ENCODE results near the gene UNC5A.

UNC5A gene

DNA sequence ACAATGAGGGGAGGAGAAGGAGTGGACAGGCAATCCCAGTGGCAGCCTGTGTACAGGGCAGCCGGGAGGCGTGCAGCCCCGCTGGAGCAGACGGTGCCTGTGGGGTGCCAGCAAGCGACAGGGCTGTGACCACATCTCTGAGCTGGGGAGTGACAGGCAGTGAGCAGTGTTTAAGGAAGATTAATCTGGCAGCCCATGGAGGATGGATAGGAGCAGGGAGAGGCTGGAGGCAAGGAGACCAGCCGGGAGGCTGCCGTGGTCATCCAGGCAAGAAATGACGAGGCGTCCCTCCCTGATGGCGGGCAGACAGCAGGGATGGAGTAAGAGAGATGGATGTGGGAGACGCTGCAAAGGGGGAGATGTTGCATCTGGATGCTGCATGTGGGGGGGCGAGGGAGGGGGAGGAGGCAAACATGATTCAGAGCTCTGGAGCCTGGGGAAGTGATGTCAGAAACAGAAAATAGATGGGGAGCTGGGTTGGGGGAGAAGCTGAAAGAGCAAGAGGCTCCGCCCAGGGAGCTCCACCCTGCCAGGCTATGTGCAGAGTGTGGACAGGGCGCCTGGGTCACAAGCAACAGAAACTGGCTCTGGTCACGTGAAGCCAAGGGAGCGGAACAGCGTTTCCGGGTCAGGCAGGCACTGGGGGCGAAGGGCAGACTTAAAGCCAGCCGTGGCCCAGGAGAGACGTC is 12.6 kb downstream of the UNC5A start:
- Histone ChIP-seq H3K27me3 (replicated peaks; ENCODE audit: control insufficient read depth, insufficient read depth, low read length) (no peaks in the 10 kb centered on the region; the same call in 1 of the 2 replicates), H3K4me3 (replicated peaks; ENCODE audit: low read depth, low read length) (no peak overlapping the region), H3K36me3 (ENCODE audit: control insufficient read depth, insufficient read depth, low read length) (no peaks in the 10 kb centered on the region)
- no peak for DNase-seq (ENCODE audit: extremely low read depth, insufficient read length)
- TF ChIP-seq, protein P1, sequence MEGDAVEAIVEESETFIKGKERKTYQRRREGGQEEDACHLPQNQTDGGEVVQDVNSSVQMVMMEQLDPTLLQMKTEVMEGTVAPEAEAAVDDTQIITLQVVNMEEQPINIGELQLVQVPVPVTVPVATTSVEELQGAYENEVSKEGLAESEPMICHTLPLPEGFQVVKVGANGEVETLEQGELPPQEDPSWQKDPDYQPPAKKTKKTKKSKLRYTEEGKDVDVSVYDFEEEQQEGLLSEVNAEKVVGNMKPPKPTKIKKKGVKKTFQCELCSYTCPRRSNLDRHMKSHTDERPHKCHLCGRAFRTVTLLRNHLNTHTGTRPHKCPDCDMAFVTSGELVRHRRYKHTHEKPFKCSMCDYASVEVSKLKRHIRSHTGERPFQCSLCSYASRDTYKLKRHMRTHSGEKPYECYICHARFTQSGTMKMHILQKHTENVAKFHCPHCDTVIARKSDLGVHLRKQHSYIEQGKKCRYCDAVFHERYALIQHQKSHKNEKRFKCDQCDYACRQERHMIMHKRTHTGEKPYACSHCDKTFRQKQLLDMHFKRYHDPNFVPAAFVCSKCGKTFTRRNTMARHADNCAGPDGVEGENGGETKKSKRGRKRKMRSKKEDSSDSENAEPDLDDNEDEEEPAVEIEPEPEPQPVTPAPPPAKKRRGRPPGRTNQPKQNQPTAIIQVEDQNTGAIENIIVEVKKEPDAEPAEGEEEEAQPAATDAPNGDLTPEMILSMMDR (IDR thresholded peaks at IDR 0.05; ENCODE audit: insufficient read depth, low read length, poor library complexity, severe bottlenecking): no peak

- H3K27me3 ChIP-seq (replicated peaks; ENCODE audit: control insufficient read depth, insufficient read depth, low read length): no peaks in the 10 kb centered on the region; the same call in 1 of the 2 replicates
- DNase-seq (ENCODE audit: extremely low read depth, insufficient read length): no peak
- no peaks in the 10 kb centered on the region for H3K36me3 ChIP-seq (ENCODE audit: control insufficient read depth, insufficient read depth, low read length)
- TF ChIP-seq, protein P1 (IDR thresholded peaks at IDR 0.05; ENCODE audit: insufficient read depth, low read length, poor library complexity, severe bottlenecking): no peak
- H3K4me3 ChIP-seq (replicated peaks; ENCODE audit: low read depth, low read length): no peak overlapping the region
Measured at GRCh38 chr5:176823869-176824412, 13.6 kb downstream of the UNC5A start.

GRCh38 chr5:176824604-176825003 is 14.2 kb downstream of the UNC5A start:
- TF ChIP-seq, protein P1 (IDR thresholded peaks at IDR 0.05; ENCODE audit: insufficient read depth, low read length, poor library complexity, severe bottlenecking): no peak
- Histone ChIP-seq H3K36me3 (ENCODE audit: control insufficient read depth, insufficient read depth, low read length) (no peaks in the 10 kb centered on the region), H3K27me3 (replicated peaks; ENCODE audit: control insufficient read depth, insufficient read depth, low read length) (no peaks in the 10 kb centered on the region; the same call in 1 of the 2 replicates), H3K4me3 (replicated peaks; ENCODE audit: low read depth, low read length) (no peak overlapping the region)
- DNase-seq (ENCODE audit: extremely low read depth, insufficient read length): no peak

DNA sequence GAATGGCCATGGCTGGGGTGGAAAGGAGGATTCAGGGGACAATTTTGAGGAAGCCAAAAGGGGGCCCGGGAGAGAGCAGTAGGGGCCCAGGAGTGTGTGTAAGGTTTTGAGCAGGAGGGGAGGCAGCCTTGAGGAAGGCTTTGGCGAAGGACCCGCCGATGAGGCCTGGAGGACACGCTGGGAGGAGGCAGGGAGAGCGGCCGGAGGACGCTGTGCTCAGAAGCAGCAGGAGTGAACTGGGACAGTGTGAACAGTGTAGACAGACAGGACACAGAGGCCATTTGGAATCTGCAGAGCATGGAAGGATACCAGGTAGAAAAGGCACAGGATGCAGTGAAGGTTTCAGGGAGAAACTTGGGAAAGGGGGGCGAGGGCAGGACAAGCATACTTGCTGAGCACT is 14.9 kb downstream of the UNC5A start:
- no peaks in the 10 kb centered on the region for H3K36me3 ChIP-seq (ENCODE audit: control insufficient read depth, insufficient read depth, low read length)

GRCh38 chr5:176825957-176826356 is 15.6 kb downstream of the UNC5A start:
- no peak for DNase-seq (ENCODE audit: extremely low read depth, insufficient read length)
- H3K27me3 ChIP-seq (replicated peaks; ENCODE audit: control insufficient read depth, insufficient read depth, low read length): no peaks in the 10 kb centered on the region; the same call in 1 of the 2 replicates
- H3K36me3 ChIP-seq (ENCODE audit: control insufficient read depth, insufficient read depth, low read length): no peaks in the 10 kb centered on the region
- H3K4me3 ChIP-seq (replicated peaks; ENCODE audit: low read depth, low read length): no peak overlapping the region
- TF ChIP-seq, protein P1 (IDR thresholded peaks at IDR 0.05; ENCODE audit: insufficient read depth, low read length, poor library complexity, severe bottlenecking): no peak

More for the DNA sequence above, 14.9 kb downstream of the UNC5A start:
- no peak for DNase-seq (ENCODE audit: extremely low read depth, insufficient read length)
- Histone ChIP-seq H3K27me3 (replicated peaks; ENCODE audit: control insufficient read depth, insufficient read depth, low read length) (no peaks in the 10 kb centered on the region; the same call in 1 of the 2 replicates), H3K4me3 (replicated peaks; ENCODE audit: low read depth, low read length) (no peak overlapping the region)
- TF ChIP-seq, protein P1 (IDR thresholded peaks at IDR 0.05; ENCODE audit: insufficient read depth, low read length, poor library complexity, severe bottlenecking): no peak

Measured in GM06990 (cell line).